ENCODE results near the gene APBB1IP.

- TF ChIP-seq TAF1 (IDR thresholded peaks at IDR 0.05; ENCODE audit: low read depth, low read length) (no peak), RAD21 (IDR thresholded peaks at IDR 0.05 in 1 of 2, conservative IDR thresholded peaks at IDR 0.05 in 1 of 2; ENCODE audit: low read depth in 2 of 2, low read length in 2 of 2) (no peak), SIX5 (IDR thresholded peaks at IDR 0.05; ENCODE audit: low read depth, low read length) (no peak), POLR2AphosphoS5 (IDR thresholded peaks at IDR 0.05; ENCODE audit: low read depth, low read length) (no peak), EP300 (IDR thresholded peaks at IDR 0.05; ENCODE audit: borderline replicate concordance in 1 of 2, low read depth in 2 of 2, low read length in 2 of 2) (no peak), EGR1 (IDR thresholded peaks at IDR 0.05; ENCODE audit: borderline replicate concordance, low read depth, low read length) (no peak), GTF2F1 (IDR thresholded peaks at IDR 0.05; ENCODE audit: borderline replicate concordance, low read depth, low read length) (no peak), YY1 (IDR thresholded peaks at IDR 0.05; ENCODE audit: low read depth, low read length) (no peak), POLR2A (IDR thresholded peaks at IDR 0.05; ENCODE audit: control extremely low read depth in 1 of 2, low read depth in 2 of 2, low read length in 2 of 2) (no peak)
- TF ChIP-seq, protein P1, sequence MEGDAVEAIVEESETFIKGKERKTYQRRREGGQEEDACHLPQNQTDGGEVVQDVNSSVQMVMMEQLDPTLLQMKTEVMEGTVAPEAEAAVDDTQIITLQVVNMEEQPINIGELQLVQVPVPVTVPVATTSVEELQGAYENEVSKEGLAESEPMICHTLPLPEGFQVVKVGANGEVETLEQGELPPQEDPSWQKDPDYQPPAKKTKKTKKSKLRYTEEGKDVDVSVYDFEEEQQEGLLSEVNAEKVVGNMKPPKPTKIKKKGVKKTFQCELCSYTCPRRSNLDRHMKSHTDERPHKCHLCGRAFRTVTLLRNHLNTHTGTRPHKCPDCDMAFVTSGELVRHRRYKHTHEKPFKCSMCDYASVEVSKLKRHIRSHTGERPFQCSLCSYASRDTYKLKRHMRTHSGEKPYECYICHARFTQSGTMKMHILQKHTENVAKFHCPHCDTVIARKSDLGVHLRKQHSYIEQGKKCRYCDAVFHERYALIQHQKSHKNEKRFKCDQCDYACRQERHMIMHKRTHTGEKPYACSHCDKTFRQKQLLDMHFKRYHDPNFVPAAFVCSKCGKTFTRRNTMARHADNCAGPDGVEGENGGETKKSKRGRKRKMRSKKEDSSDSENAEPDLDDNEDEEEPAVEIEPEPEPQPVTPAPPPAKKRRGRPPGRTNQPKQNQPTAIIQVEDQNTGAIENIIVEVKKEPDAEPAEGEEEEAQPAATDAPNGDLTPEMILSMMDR (IDR thresholded peaks at IDR 0.05; ENCODE audit: control extremely low read depth in 1 of 3, insufficient read depth in 1 of 3, low read depth in 1 of 3, low read length in 3 of 3): no peak
- TF ChIP-seq, protein P2, sequence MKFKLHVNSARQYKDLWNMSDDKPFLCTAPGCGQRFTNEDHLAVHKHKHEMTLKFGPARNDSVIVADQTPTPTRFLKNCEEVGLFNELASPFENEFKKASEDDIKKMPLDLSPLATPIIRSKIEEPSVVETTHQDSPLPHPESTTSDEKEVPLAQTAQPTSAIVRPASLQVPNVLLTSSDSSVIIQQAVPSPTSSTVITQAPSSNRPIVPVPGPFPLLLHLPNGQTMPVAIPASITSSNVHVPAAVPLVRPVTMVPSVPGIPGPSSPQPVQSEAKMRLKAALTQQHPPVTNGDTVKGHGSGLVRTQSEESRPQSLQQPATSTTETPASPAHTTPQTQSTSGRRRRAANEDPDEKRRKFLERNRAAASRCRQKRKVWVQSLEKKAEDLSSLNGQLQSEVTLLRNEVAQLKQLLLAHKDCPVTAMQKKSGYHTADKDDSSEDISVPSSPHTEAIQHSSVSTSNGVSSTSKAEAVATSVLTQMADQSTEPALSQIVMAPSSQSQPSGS (IDR thresholded peaks at IDR 0.05; ENCODE audit: low read length): no peak
Measured at GRCh38 chr10:26478061-26478460, 39.9 kb downstream of the APBB1IP start.

All from H1 (cell line).